PC-3 (cell line): ENCODE data around the gene ATF6B.

Source experiments
- EZH2phosphoT487 ChIP-seq: fragments of 300-600 bp; sonication (generic); IDR thresholded peaks from 2 replicates; pipeline ENCODE4 v1.6.1; 2018; ENCODE audit warnings: mild to moderate bottlenecking, antibody characterized with exemption, low read length, borderline replicate concordance
- TF ChIP-seq, protein P1 (sequence below): fragments of 300-600 bp; sonication (generic); conservative IDR thresholded peaks from 2 replicates; pipeline ENCODE4 v1.5.1; 2017; ENCODE audit warnings: antibody characterized with exemption, low read depth, mild to moderate bottlenecking, low read length

DNA sequence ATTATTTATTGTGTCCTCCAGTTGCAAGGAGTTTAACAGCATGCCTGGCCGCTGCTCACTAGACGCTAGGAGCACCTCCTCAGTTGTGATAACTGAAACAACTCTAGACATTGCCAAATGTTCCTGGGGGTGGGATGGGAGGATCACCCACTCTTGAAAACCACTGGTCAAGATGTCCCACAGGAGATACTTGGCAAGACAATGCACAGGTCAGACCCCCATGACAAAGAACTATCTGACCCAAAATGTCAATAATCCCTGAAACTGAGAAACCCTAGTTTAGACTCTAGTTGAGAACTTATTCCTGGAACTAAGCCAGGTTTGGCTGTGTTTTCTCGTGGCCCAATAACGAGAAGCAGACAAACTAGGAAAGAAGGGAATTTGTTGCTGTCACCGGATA is 11.5 kb upstream of the ATF6B start:
- TF ChIP-seq, protein P1, sequence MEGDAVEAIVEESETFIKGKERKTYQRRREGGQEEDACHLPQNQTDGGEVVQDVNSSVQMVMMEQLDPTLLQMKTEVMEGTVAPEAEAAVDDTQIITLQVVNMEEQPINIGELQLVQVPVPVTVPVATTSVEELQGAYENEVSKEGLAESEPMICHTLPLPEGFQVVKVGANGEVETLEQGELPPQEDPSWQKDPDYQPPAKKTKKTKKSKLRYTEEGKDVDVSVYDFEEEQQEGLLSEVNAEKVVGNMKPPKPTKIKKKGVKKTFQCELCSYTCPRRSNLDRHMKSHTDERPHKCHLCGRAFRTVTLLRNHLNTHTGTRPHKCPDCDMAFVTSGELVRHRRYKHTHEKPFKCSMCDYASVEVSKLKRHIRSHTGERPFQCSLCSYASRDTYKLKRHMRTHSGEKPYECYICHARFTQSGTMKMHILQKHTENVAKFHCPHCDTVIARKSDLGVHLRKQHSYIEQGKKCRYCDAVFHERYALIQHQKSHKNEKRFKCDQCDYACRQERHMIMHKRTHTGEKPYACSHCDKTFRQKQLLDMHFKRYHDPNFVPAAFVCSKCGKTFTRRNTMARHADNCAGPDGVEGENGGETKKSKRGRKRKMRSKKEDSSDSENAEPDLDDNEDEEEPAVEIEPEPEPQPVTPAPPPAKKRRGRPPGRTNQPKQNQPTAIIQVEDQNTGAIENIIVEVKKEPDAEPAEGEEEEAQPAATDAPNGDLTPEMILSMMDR: no peak
- no peak for TF ChIP-seq EZH2phosphoT487
